NCI-H69 (cell line): Measurements from ENCODE around the gene NT5DC1.
"Not testable (repeated sequence)": the region's sequence is repeated elsewhere in the genome, so short reads cannot be mapped to it uniquely, and the experiment has no call there.

ENCODE experiments used
- DNase-seq: peaks from one replicate; lab custom pipeline; 2025; lab: John Stamatoyannopoulos, UW

The NT5DC1 gene

DNA sequence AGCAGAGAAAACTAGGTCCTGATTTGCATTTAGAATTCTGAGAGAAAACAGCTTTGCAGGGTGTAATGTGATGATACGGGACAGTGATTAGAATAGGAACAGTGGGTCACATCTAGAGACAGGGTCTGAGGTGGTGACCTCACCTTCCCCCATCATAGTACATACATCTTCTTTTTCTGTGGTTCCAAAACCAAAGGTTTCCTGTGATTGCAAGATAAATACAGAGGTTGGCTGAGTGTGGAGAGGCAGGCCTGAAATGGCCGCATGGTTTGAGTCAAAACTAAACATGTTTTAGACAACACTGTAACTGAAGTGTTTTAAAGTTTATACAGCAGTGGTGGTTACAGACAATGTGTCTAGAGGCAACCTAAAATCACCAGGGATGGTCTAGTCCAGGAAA is 10.4 kb upstream of the NT5DC1 start:
- DNase-seq: no peak

- DNase-seq: no peak
Measured at GRCh38 chr6:116094041-116094440, 6.6 kb upstream of the NT5DC1 start.

DNA sequence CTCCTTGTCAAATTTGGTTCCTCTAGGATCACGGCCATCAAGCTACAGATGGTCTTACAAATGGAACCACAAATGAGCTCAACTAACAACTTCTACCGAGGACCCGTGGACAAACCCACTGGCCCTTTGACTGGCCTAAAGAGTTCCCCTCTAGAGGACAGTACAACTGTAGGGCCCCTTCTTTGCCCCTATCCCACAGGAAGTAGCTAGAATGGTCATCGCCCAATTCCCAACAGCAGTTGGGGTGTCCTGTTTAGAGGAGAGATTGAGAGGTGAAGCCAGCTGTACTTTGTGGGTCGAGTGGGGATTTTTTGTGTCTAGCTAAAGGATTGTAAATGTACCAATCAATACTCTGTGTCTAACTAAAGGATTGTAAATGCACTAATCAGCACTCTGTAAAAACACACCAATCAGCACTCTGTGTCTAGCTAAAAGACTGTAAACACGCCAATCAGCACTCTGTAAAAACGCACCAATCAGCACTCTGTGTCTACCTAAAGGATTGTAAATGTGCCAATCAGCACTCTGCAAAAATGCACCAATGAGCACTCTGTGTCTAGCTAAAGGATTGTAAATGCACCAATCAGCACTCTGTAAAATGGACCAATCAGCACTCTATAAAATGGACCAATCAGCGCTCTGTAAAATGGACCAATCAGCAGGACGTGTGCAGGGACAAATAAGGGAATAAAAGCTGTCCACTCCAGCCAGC is 4.4 kb upstream of the NT5DC1 start:
- not testable (repeated sequence) for DNase-seq

GRCh38 chr6:116096979-116097816 is 3.5 kb upstream of the NT5DC1 start:
- peak; percentile 13 for DNase-seq

DNA sequence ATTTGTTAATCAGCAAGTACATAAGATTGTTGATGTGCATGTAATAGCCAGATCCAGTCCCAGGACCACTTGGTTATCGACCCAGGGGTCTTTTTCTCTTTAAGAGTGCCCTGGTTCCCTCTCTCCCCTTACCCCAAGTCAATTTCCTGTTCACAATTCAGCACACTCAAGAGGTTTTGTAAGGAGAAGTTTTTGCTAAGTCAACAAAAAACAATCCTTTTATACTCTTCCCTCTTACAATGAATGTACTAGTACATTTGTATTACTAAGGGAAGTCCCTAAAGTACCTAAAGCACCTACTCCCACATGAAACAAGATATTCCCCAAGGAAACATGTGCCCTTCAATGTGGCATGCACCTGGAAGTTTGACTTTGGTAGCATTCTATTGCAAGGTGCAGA is 1.6 kb upstream of the NT5DC1 start:
- no peak for DNase-seq

DNA sequence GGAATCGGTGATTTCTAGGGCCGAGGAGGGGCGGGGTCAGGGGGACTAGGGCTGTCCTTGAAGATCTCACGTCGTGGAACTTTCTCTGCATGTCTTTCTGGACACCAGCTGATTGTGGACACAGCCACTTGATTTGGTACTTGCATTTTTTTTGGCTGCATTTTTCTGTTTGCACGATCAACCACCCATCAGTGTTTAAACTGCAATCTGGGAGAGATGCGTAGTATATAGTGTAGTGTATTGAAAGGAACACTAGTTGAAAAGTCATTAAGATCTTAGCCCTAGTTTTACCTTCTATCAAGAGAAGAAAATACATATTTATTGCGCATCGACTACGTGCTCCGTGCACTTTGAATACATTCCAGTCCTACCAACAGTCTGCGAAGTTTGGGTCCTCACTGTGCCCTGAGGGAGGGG is 657 bp downstream of the NT5DC1 start:
- DNase-seq: no peak

DNA sequence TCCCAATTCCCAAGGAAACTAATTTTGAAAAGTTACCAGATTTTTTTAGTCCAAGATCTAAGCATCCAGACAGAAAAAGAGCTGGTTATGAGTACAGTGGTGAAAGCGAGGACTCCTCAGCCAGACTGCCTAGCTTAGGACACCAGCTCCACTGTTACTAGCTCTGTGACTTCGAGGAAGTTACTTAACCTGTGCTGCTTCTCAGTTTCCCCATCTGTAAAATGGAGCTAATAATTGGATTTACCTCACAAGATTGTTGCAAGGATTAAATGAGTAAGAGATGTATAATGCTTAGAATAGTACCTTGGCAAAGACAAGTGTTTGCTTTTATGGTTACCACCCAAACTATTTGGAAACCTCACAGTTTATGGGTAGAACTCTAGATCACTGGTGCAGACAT is 1.1 kb downstream of the NT5DC1 start:
- DNase-seq: no peak

GRCh38 chr6:116102873-116103272 is 2.2 kb downstream of the NT5DC1 start:
- DNase-seq: no peak

- no peak for DNase-seq
Measured at GRCh38 chr6:116104636-116105035, 4.0 kb downstream of the NT5DC1 start.

DNA sequence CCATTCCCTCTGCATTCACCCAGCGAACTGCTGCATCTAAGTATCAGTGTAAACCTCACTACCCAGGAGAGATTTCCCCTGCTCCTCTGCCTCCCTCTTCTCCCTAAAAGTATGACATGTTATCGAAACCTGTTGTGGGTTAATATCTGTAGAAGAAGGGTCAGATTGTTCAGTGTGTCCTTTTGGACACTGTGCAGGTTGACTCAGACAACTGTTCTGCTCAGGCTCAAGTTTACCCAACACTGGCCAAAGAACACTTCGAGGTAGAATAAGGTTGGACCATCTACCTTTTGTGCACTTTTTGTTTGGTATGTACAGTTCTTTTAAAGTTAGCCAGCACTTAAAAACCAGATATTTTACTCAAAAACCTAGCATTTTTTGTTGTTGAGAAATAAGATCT is 4.6 kb downstream of the NT5DC1 start:
- DNase-seq: no peak

- no peak for DNase-seq
Measured at GRCh38 chr6:116106146-116106545, 5.5 kb downstream of the NT5DC1 start.

- DNase-seq: no peak
Measured at GRCh38 chr6:116108836-116109235, 8.2 kb downstream of the NT5DC1 start.

DNA sequence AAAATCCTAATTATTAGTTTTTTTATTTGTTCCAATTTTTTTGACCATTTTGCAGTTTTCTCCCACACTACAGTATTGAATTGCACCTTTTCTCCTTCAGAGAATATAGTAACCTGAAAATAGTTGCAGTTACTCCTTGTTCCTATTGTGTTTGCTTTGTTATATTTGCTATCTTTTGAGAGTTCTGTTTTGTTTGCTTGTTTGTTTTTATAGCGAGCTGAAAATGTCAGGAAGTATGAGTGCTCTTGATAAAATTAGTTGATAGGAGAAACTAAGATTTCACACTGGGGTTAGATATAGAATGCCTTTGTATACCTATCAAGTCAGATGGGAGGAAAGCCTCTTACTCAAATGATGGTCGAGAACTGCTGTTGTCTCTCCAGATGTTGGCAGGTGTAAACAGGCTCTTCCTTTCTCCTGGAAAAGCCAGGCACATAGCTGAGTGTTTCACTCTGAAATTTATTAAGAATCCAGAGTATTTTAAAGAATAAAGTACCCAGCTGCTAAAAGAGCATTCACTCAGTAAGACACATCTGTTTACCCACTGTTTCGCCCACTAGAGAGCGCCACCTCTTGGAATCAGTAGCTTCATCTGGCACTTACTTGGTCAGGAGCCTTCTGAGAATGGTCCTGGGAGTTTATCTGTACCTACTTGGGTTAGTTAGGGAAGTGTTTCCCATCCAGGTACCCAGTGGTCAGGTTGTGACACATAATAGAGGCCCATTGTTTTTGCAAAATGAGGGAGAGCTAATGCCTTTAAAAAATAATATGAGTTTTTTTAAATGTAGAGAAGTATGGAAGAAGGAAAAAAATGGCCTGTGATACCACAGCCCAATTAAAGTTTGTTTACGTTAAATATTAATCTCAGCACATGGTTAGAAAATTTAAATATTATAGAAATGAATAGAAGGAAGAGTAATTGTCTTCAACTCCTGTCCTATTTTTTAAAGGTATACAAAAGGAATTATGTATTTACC is 11.2 kb downstream of the NT5DC1 start:
- peak; percentile 57 for DNase-seq

- no peak for DNase-seq
Measured at GRCh38 chr6:116113386-116113785, 12.7 kb downstream of the NT5DC1 start.

DNA sequence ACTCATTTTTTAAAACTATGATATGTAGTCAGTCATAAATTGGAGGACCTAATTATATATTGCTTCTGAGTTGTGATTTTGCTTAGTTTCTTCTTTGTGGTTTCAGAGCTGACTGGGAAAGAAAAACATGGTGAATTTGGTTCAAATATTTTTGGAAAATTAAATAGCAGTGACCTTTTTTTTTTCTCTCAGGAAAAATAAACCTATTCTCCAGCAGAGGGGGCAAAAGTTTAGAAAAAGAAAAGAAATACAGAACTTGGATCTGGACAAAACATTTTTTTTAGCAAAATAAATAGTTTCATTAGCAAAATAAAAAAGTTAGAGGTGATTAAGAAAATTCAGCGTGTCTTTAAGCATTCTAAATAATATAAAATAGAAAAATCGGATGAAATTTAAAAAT is 15.1 kb downstream of the NT5DC1 start:
- DNase-seq: no peak

- DNase-seq: no peak
Measured at GRCh38 chr6:116118608-116119007, 18.0 kb downstream of the NT5DC1 start.

- no peak for DNase-seq
Measured at GRCh38 chr6:116120430-116120829, 19.8 kb downstream of the NT5DC1 start.

GRCh38 chr6:116126032-116126431 is 25.4 kb downstream of the NT5DC1 start, which contains the start of gene COL10A1:
TSS of gene COL10A1 (minus strand) at chr6:116126132. CDS start at chr6:116125492, 640 bp downstream.
- DNase-seq: no peak

DNA sequence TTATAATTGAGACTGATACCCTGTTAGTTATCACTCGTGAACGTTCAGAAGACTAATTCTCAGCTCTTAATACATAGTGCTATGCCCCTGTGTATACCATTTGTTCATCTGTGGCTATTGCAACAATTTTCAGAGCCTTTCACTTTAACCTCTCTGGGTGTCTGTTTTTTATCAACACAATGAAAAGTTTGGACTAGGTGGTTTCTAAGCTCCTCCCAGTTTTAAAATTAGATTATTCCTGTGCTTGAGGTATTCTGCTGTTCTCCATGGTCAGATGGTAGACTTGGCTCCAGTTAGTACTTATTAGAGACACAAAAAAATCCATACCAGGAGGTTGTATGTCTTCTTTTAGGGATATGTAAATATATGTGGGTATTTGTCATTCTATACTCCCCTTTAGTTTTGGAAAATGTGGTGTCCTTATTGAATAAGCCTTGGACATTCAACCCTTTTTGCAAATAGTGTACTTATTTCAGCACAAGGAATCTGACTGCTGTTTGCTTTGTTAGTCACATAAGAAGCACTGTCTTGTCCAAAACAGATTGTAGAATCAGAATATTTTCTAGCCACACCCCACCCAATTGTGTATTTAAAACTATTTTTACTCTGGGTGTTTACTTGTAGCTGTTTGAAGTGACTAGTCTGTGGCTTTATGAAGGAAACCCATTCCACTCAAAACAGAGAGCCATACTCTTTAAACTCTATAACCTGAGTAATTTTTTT is 27.3 kb downstream of the NT5DC1 start:
- peak; percentile 32 for DNase-seq

GRCh38 chr6:116133453-116133852 is 32.8 kb downstream of the NT5DC1 start:
- DNase-seq: no peak

DNA sequence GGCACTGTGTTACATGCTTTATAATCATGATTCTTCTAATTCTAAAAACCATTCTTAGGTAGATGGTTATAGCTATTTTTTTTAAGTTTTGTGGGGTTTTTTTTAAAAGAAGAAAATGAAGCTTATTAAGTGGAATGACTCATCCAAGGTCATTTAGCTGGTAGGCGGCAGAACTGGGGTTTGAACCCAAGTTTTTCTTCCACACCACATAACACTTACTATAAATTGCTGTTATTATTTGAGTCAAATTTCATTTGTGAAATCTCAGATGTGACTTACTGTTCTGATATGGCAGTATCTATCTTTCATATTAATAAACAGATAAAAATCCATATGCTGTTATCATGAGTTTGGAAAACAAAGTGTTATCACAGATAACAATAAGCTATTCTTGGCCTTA is 35.7 kb downstream of the NT5DC1 start:
- DNase-seq: no peak
